ENCODE measurements around the gene ZCCHC8. TPM values are rescaled to one million over a fixed set of nuclear protein-coding genes. Genes with fewer than 3 reads are reported as not detected.

The ZCCHC8 gene
- 19.3 TPM for polyA plus RNA-seq (2013, experiment 1 of 2)
- 19.3 TPM for polyA plus RNA-seq (2013, experiment 2 of 2)

GRCh38 chr12:122500685-122501488 is at the start of gene ZCCHC8:
Gene ZCCHC8 (minus strand): TSS chr12:122500932. CDS start chr12:122500840, 92 bp downstream.
- peak; percentile 96 for DNase-seq (ENCODE audit: low spot score)
- Histone ChIP-seq H3K79me1 (ENCODE audit: low read depth, low read length) (peaks cover 3% of the 10 kb centered on the region), H2BK12ac (ENCODE audit: low read length) (no peak within 1 kb of the TSS), H3K18ac (ENCODE audit: low read length) (peak within 1 kb of the TSS; percentile 96), H4K8ac (ENCODE audit: low read depth, low read length) (no peak within 1 kb of the TSS), H3K4me2 (ENCODE audit: insufficient read depth, low read length, poor library complexity, severe bottlenecking) (peak within 1 kb of the TSS; percentile 52), H3K9me3 (replicated peaks in 1 of 2; ENCODE audit: control insufficient read depth in 2 of 2, insufficient read depth in 1 of 2, low read depth in 1 of 2, low read length in 2 of 2) (no peaks in the 10 kb centered on the region), H3K27me3 (ENCODE audit: control insufficient read depth in 3 of 3, insufficient read depth in 3 of 3, low read depth in 1 of 3, low read length in 3 of 3) (no peaks in the 10 kb centered on the region), H2BK120ac (ENCODE audit: low read depth, low read length) (peak within 1 kb of the TSS; percentile 94), H3K4me1 (ENCODE audit: control insufficient read depth in 2 of 2, insufficient read depth in 1 of 2, low read depth in 1 of 2, low read length in 2 of 2) (peaks cover 0 to 5% of the 10 kb centered on the region in 2 donors), H2BK15ac (ENCODE audit: low read length) (peak within 1 kb of the TSS; percentile 98), H3K27ac (replicated peaks; ENCODE audit: low read length) (peak within 1 kb of the TSS; percentile 97), H3K9ac (ENCODE audit: low read depth, low read length, poor library complexity) (peak within 1 kb of the TSS; percentile 96), H3K36me3 (replicated peaks in 1 of 2; ENCODE audit: control insufficient read depth in 2 of 2, insufficient read depth in 2 of 2, low read length in 2 of 2) (peaks cover 11 to 69% of the 10 kb centered on the region in 2 donors), H3K4ac (ENCODE audit: low read length) (peak within 1 kb of the TSS; percentile 89), H4K91ac (ENCODE audit: low read depth, low read length, poor library complexity) (peak within 1 kb of the TSS; percentile 64), H3K4me3 (ENCODE audit: low read length in 2 of 2) (peak within 1 kb of the TSS; percentile 92), H3K14ac (ENCODE audit: low read length) (peak within 1 kb of the TSS; percentile 89), H2AK5ac (ENCODE audit: low read depth, low read length) (no peak within 1 kb of the TSS), H2AFZ (ENCODE audit: low read length) (peak within 1 kb of the TSS; percentile 91), H2BK5ac (ENCODE audit: low read length) (peak within 1 kb of the TSS; percentile 99), H3K23ac (ENCODE audit: low read depth, low read length, poor library complexity) (peak within 1 kb of the TSS; percentile 93)
- no CpG with 5 or more reads among the region's 52 CpGs for WGBS, 2 donors (ENCODE audit: extremely low coverage in 2 of 2, insufficient read length in 2 of 2, insufficient replicate concordance in 1 of 2)

GRCh38 chr12:122547330-122547729 is 46.6 kb upstream of the ZCCHC8 start:
- H4K8ac ChIP-seq (ENCODE audit: low read depth, low read length) = no peak overlapping the region
- no peaks in the 10 kb centered on the region for H3K79me1 ChIP-seq (ENCODE audit: low read depth, low read length)
- no peak overlapping the region for H2BK120ac ChIP-seq (ENCODE audit: low read depth, low read length)
- H3K4me3 ChIP-seq (ENCODE audit: low read length in 2 of 2) = no peak overlapping the region
- H3K4ac ChIP-seq (ENCODE audit: low read length) = no peak overlapping the region
- no peak overlapping the region for H2BK5ac ChIP-seq (ENCODE audit: low read length)
- no peak overlapping the region for H3K23ac ChIP-seq (ENCODE audit: low read depth, low read length, poor library complexity)
- WGBS, 2 donors (ENCODE audit: extremely low coverage in 2 of 2, insufficient read length in 2 of 2, insufficient replicate concordance in 1 of 2) = no CpG with 5 or more reads among the region's 5 CpGs
- H3K9ac ChIP-seq (ENCODE audit: low read depth, low read length, poor library complexity) = no peak overlapping the region
- no peaks in the 10 kb centered on the region for H3K27me3 ChIP-seq (ENCODE audit: control insufficient read depth in 3 of 3, insufficient read depth in 3 of 3, low read depth in 1 of 3, low read length in 3 of 3)
- no peak overlapping the region for H3K14ac ChIP-seq (ENCODE audit: low read length)
- H2AK5ac ChIP-seq (ENCODE audit: low read depth, low read length) = no peak overlapping the region
- no peaks in the 10 kb centered on the region for H3K4me1 ChIP-seq (ENCODE audit: control insufficient read depth in 2 of 2, insufficient read depth in 1 of 2, low read depth in 1 of 2, low read length in 2 of 2)
- no peak overlapping the region for H4K91ac ChIP-seq (ENCODE audit: low read depth, low read length, poor library complexity)
- peaks cover 0 to 2% of the 10 kb centered on the region in 2 donors for H3K9me3 ChIP-seq (replicated peaks in 1 of 2; ENCODE audit: control insufficient read depth in 2 of 2, insufficient read depth in 1 of 2, low read depth in 1 of 2, low read length in 2 of 2)
- no peak overlapping the region for H3K4me2 ChIP-seq (ENCODE audit: insufficient read depth, low read length, poor library complexity, severe bottlenecking)
- no peak overlapping the region for H2BK12ac ChIP-seq (ENCODE audit: low read length)
- no peak overlapping the region for H2BK15ac ChIP-seq (ENCODE audit: low read length)
- H3K27ac ChIP-seq (replicated peaks; ENCODE audit: low read length) = no peak overlapping the region
- no peak overlapping the region for H2AFZ ChIP-seq (ENCODE audit: low read length)
- no peak overlapping the region for H3K18ac ChIP-seq (ENCODE audit: low read length)
- DNase-seq (ENCODE audit: low spot score) = no peak
- peaks cover 19 to 99% of the 10 kb centered on the region in 2 donors for H3K36me3 ChIP-seq (replicated peaks in 1 of 2; ENCODE audit: control insufficient read depth in 2 of 2, insufficient read depth in 2 of 2, low read length in 2 of 2)

- no peak overlapping the region for H2BK120ac ChIP-seq (ENCODE audit: low read depth, low read length)
- H4K91ac ChIP-seq (ENCODE audit: low read depth, low read length, poor library complexity) = no peak overlapping the region
- no peak overlapping the region for H3K18ac ChIP-seq (ENCODE audit: low read length)
- no peak overlapping the region for H3K4me2 ChIP-seq (ENCODE audit: insufficient read depth, low read length, poor library complexity, severe bottlenecking)
- H3K36me3 ChIP-seq (replicated peaks in 1 of 2; ENCODE audit: control insufficient read depth in 2 of 2, insufficient read depth in 2 of 2, low read length in 2 of 2) = peaks cover 18 to 99% of the 10 kb centered on the region in 2 donors
- no peak overlapping the region for H3K23ac ChIP-seq (ENCODE audit: low read depth, low read length, poor library complexity)
- H3K9me3 ChIP-seq (replicated peaks in 1 of 2; ENCODE audit: control insufficient read depth in 2 of 2, insufficient read depth in 1 of 2, low read depth in 1 of 2, low read length in 2 of 2) = no peaks in the 10 kb centered on the region
- no peak overlapping the region for H3K27ac ChIP-seq (replicated peaks; ENCODE audit: low read length)
- no peak overlapping the region for H3K4ac ChIP-seq (ENCODE audit: low read length)
- no peak overlapping the region for H2BK5ac ChIP-seq (ENCODE audit: low read length)
- H2BK12ac ChIP-seq (ENCODE audit: low read length) = no peak overlapping the region
- no peak overlapping the region for H4K8ac ChIP-seq (ENCODE audit: low read depth, low read length)
- H3K27me3 ChIP-seq (ENCODE audit: control insufficient read depth in 3 of 3, insufficient read depth in 3 of 3, low read depth in 1 of 3, low read length in 3 of 3) = no peaks in the 10 kb centered on the region
- no peak overlapping the region for H2AFZ ChIP-seq (ENCODE audit: low read length)
- no peak overlapping the region for H2BK15ac ChIP-seq (ENCODE audit: low read length)
- no peak overlapping the region for H2AK5ac ChIP-seq (ENCODE audit: low read depth, low read length)
- no peak overlapping the region for H3K14ac ChIP-seq (ENCODE audit: low read length)
- H3K4me1 ChIP-seq (ENCODE audit: control insufficient read depth in 2 of 2, insufficient read depth in 1 of 2, low read depth in 1 of 2, low read length in 2 of 2) = no peaks in the 10 kb centered on the region
- no peak for DNase-seq (ENCODE audit: low spot score)
- no peak overlapping the region for H3K4me3 ChIP-seq (ENCODE audit: low read length in 2 of 2)
- WGBS, 2 donors (ENCODE audit: extremely low coverage in 2 of 2, insufficient read length in 2 of 2, insufficient replicate concordance in 1 of 2) = no CpG with 5 or more reads among the region's 2 CpGs
- H3K79me1 ChIP-seq (ENCODE audit: low read depth, low read length) = no peaks in the 10 kb centered on the region
- no peak overlapping the region for H3K9ac ChIP-seq (ENCODE audit: low read depth, low read length, poor library complexity)
Measured at GRCh38 chr12:122545855-122546254, 45.1 kb upstream of the ZCCHC8 start.

- no CpG with 5 or more reads among the region's 2 CpGs for WGBS, 2 donors (ENCODE audit: extremely low coverage in 2 of 2, insufficient read length in 2 of 2, insufficient replicate concordance in 1 of 2)
Measured at GRCh38 chr12:122544537-122544936, 43.8 kb upstream of the ZCCHC8 start.

More at GRCh38 chr12:122544537-122544936, 43.8 kb upstream of the ZCCHC8 start:
- no peaks in the 10 kb centered on the region for H3K79me1 ChIP-seq (ENCODE audit: low read depth, low read length)
- no peak overlapping the region for H2BK5ac ChIP-seq (ENCODE audit: low read length)
- no peak overlapping the region for H4K91ac ChIP-seq (ENCODE audit: low read depth, low read length, poor library complexity)
- no peak overlapping the region for H3K14ac ChIP-seq (ENCODE audit: low read length)
- H4K8ac ChIP-seq (ENCODE audit: low read depth, low read length) = no peak overlapping the region
- no peak overlapping the region for H3K4me2 ChIP-seq (ENCODE audit: insufficient read depth, low read length, poor library complexity, severe bottlenecking)
- no peak overlapping the region for H3K27ac ChIP-seq (replicated peaks; ENCODE audit: low read length)
- H3K4ac ChIP-seq (ENCODE audit: low read length) = no peak overlapping the region
- H3K9ac ChIP-seq (ENCODE audit: low read depth, low read length, poor library complexity) = no peak overlapping the region
- no peak overlapping the region for H3K23ac ChIP-seq (ENCODE audit: low read depth, low read length, poor library complexity)
- H2BK12ac ChIP-seq (ENCODE audit: low read length) = no peak overlapping the region
- H2BK120ac ChIP-seq (ENCODE audit: low read depth, low read length) = no peak overlapping the region
- no peak overlapping the region for H2BK15ac ChIP-seq (ENCODE audit: low read length)
- H3K18ac ChIP-seq (ENCODE audit: low read length) = no peak overlapping the region
- DNase-seq (ENCODE audit: low spot score) = no peak
- H3K36me3 ChIP-seq (replicated peaks in 1 of 2; ENCODE audit: control insufficient read depth in 2 of 2, insufficient read depth in 2 of 2, low read length in 2 of 2) = peaks cover 17 to 99% of the 10 kb centered on the region in 2 donors
- H3K27me3 ChIP-seq (ENCODE audit: control insufficient read depth in 3 of 3, insufficient read depth in 3 of 3, low read depth in 1 of 3, low read length in 3 of 3) = no peaks in the 10 kb centered on the region
- H3K9me3 ChIP-seq (replicated peaks in 1 of 2; ENCODE audit: control insufficient read depth in 2 of 2, insufficient read depth in 1 of 2, low read depth in 1 of 2, low read length in 2 of 2) = no peaks in the 10 kb centered on the region
- H3K4me1 ChIP-seq (ENCODE audit: control insufficient read depth in 2 of 2, insufficient read depth in 1 of 2, low read depth in 1 of 2, low read length in 2 of 2) = no peaks in the 10 kb centered on the region
- no peak overlapping the region for H3K4me3 ChIP-seq (ENCODE audit: low read length in 2 of 2)
- no peak overlapping the region for H2AFZ ChIP-seq (ENCODE audit: low read length)
- H2AK5ac ChIP-seq (ENCODE audit: low read depth, low read length) = no peak overlapping the region
